Measurements from ENCODE around the gene FHIT. TPM values are rescaled to one million over a fixed set of nuclear protein-coding genes. Genes with fewer than 3 reads are reported as not detected.

The FHIT gene
- total and polyA plus RNA-seq, 10 of the 15 experiments (the other 5 are each of a cell fraction or from before 2014, with no cell fraction given), result 4.2 to 14.9 (median 9.4) TPM

GRCh38 chr3:59775106-59775505, 1476.1 kb downstream of the FHIT start:
- no peak overlapping the region for H3K27ac ChIP-seq (ENCODE audit: control insufficient read depth, insufficient read depth)
- no peak overlapping the region for H2AFZ ChIP-seq (ENCODE audit: control insufficient read depth, low read depth, low read length)
- H3K9ac ChIP-seq (ENCODE audit: control insufficient read depth, insufficient read depth, low read length), result no peak overlapping the region
- ATAC-seq, result no peak
- BruUV-seq (replicated peaks), result no TSS peak
- H3K36me3 ChIP-seq (ENCODE audit: control insufficient read depth in 2 of 2, insufficient read depth in 2 of 2, low read length in 1 of 2), result no peaks in the 10 kb centered on the region
- CTCF ChIA-PET, result no interaction called here
- H3K4me1 ChIP-seq (ENCODE audit: control insufficient read depth, insufficient read depth, low read length), result peaks cover 13% of the 10 kb centered on the region
- H3K9me3 ChIP-seq (replicated peaks; ENCODE audit: control insufficient read depth, insufficient read depth, low read length), result no peaks in the 10 kb centered on the region
- no peak overlapping the region for H3K4me2 ChIP-seq (ENCODE audit: control insufficient read depth, insufficient read depth)
- in situ Hi-C loops (cut with MboI) (no loop called here), intact Hi-C loops (cut with micrococcal nuclease; ENCODE audit: unreplicated experiment) (loop anchor here (5.0 kb wide), 1 partner anchor 67 kb away; no protein-coding TSS in a partner anchor)
- POLR2A ChIA-PET, result no interaction called here
- RAD21 ChIA-PET (ENCODE audit: unreplicated experiment), result no interaction called here
- DNase-seq (ENCODE audit: low read depth, low spot score), result no peak
- no peaks in the 10 kb centered on the region for H4K20me1 ChIP-seq (ENCODE audit: control insufficient read depth, insufficient read depth)
- SMC1A ChIA-PET (ENCODE audit: uncharacterized antibody, unreplicated experiment), result interaction anchor here (1.0 kb wide), 1 partner anchor 31 kb away, joined by 3 read pairs; no protein-coding TSS in a partner anchor
- 53% methylated on average over 6 of the region's 6 CpGs for WGBS (ENCODE audit: insufficient coverage, insufficient replicate concordance, low lambda C conversion rate, missing lambda C conversion rate)
- H3K79me2 ChIP-seq (ENCODE audit: control insufficient read depth, insufficient read depth, low read length), result no peaks in the 10 kb centered on the region
- no peak for FAIRE-seq
- no peak overlapping the region for H3K4me3 ChIP-seq
- H3K27me3 ChIP-seq (replicated peaks in 1 of 2; ENCODE audit: control insufficient read depth in 2 of 2, insufficient read depth in 2 of 2, low read length in 1 of 2), result no peaks in the 10 kb centered on the region; a peak in 1 of 4 replicates
- TF ChIP-seq TAF1 (IDR thresholded peaks at IDR 0.05; ENCODE audit: borderline replicate concordance, low read depth, low read length), result no peak
- TF ChIP-seq, protein P1, sequence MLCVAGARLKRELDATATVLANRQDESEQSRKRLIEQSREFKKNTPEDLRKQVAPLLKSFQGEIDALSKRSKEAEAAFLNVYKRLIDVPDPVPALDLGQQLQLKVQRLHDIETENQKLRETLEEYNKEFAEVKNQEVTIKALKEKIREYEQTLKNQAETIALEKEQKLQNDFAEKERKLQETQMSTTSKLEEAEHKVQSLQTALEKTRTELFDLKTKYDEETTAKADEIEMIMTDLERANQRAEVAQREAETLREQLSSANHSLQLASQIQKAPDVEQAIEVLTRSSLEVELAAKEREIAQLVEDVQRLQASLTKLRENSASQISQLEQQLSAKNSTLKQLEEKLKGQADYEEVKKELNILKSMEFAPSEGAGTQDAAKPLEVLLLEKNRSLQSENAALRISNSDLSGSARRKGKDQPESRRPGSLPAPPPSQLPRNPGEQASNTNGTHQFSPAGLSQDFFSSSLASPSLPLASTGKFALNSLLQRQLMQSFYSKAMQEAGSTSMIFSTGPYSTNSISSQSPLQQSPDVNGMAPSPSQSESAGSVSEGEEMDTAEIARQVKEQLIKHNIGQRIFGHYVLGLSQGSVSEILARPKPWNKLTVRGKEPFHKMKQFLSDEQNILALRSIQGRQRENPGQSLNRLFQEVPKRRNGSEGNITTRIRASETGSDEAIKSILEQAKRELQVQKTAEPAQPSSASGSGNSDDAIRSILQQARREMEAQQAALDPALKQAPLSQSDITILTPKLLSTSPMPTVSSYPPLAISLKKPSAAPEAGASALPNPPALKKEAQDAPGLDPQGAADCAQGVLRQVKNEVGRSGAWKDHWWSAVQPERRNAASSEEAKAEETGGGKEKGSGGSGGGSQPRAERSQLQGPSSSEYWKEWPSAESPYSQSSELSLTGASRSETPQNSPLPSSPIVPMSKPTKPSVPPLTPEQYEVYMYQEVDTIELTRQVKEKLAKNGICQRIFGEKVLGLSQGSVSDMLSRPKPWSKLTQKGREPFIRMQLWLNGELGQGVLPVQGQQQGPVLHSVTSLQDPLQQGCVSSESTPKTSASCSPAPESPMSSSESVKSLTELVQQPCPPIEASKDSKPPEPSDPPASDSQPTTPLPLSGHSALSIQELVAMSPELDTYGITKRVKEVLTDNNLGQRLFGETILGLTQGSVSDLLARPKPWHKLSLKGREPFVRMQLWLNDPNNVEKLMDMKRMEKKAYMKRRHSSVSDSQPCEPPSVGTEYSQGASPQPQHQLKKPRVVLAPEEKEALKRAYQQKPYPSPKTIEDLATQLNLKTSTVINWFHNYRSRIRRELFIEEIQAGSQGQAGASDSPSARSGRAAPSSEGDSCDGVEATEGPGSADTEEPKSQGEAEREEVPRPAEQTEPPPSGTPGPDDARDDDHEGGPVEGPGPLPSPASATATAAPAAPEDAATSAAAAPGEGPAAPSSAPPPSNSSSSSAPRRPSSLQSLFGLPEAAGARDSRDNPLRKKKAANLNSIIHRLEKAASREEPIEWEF (IDR thresholded peaks at IDR 0.05; ENCODE audit: insufficient replicate concordance, low read depth, low read length), result no peak
- TF ChIP-seq TARDBP (IDR thresholded peaks at IDR 0.05; ENCODE audit: borderline replicate concordance), result no peak
- TF ChIP-seq CHD2 (IDR thresholded peaks at IDR 0.05; ENCODE audit: borderline replicate concordance, low read depth, low read length), result no peak
- TF ChIP-seq HDAC2 (IDR thresholded peaks at IDR 0.05), result no peak
- no peak for TF ChIP-seq POLR2A (IDR thresholded peaks at IDR 0.05; ENCODE audit: low read depth, low read length)
- no peak for TF ChIP-seq FOXK2 (IDR thresholded peaks at IDR 0.05)
- TF ChIP-seq RELA (IDR thresholded peaks at IDR 0.05; ENCODE audit: borderline replicate concordance, partially characterized antibody), result no peak
- no peak for TF ChIP-seq RUNX3 (IDR thresholded peaks at IDR 0.05; ENCODE audit: low read length)
- no peak for TF ChIP-seq FOXM1 (IDR thresholded peaks at IDR 0.05; ENCODE audit: low read depth, low read length)
- no peak for TF ChIP-seq ZBTB4 (CRISPR knock-in tag; IDR thresholded peaks at IDR 0.05)
- TF ChIP-seq, protein P2, sequence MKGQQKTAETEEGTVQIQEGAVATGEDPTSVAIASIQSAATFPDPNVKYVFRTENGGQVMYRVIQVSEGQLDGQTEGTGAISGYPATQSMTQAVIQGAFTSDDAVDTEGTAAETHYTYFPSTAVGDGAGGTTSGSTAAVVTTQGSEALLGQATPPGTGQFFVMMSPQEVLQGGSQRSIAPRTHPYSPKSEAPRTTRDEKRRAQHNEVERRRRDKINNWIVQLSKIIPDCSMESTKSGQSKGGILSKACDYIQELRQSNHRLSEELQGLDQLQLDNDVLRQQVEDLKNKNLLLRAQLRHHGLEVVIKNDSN (IDR thresholded peaks at IDR 0.05; ENCODE audit: borderline replicate concordance, extremely low read length, insufficient read depth, low read depth, low read length), result no peak
- no peak for TF ChIP-seq CHD1 (IDR thresholded peaks at IDR 0.05; ENCODE audit: low read depth, low read length)
- no peak for TF ChIP-seq HDAC6 (IDR thresholded peaks at IDR 0.05; ENCODE audit: unreplicated experiment)
- TF ChIP-seq SMC3 (IDR thresholded peaks at IDR 0.05; ENCODE audit: borderline replicate concordance, low read length), result no peak
- no peak for TF ChIP-seq TCF7 (IDR thresholded peaks at IDR 0.05; ENCODE audit: borderline replicate concordance)
- TF ChIP-seq KAT2A (conservative IDR thresholded peaks at IDR 0.05; ENCODE audit: control insufficient read depth, low read depth, low read length), result no peak
- TF ChIP-seq ZNF622 (IDR thresholded peaks at IDR 0.05), result no peak
